GM12801 (cell line): Measurements from ENCODE around the gene PTPN5.

Experiments
- CTCF ChIP-seq: IDR thresholded peaks from one replicate; pipeline ENCODE4 v1.5.1; 2011; ENCODE audit warnings: control low read depth; ENCODE audit not compliant: insufficient read length; ENCODE audit errors: extremely low read depth

PTPN5 gene

GRCh38 chr11:18720091-18720807, 71.3 kb downstream of the PTPN5 start:
- no peak for TF ChIP-seq CTCF

- no peak for TF ChIP-seq CTCF
Measured at GRCh38 chr11:18715476-18715875, 76.1 kb downstream of the PTPN5 start.

- no peak for TF ChIP-seq CTCF
Measured at GRCh38 chr11:18714443-18714780, 77.2 kb downstream of the PTPN5 start.

GRCh38 chr11:18713646-18714442, 77.8 kb downstream of the PTPN5 start:
- no peak for TF ChIP-seq CTCF

GRCh38 chr11:18710545-18710944, 81.1 kb downstream of the PTPN5 start:
- TF ChIP-seq CTCF, result no peak

GRCh38 chr11:18709414-18709813, 82.2 kb downstream of the PTPN5 start:
- no peak for TF ChIP-seq CTCF

- TF ChIP-seq CTCF, result no peak
Measured at GRCh38 chr11:18707811-18708340, 83.7 kb downstream of the PTPN5 start.
